SK-MEL-5 (cell line): ENCODE results near the gene PRPF19. TPM values are rescaled to one million over a fixed set of nuclear protein-coding genes. Genes with fewer than 3 reads are reported as not detected.
A peak's percentile ranks its signal among the peaks of the same experiment; 100 is the strongest.

Experiments
- DNase-seq: peaks from one replicate; pipeline ENCODE4 v3.0.0-alpha.2; 2016; ENCODE audit warnings: low read depth, low spot score
- in situ Hi-C: cut with HindIII; loops from 2 replicates; pipeline ENCODE4 v1.10.0; 2016; ENCODE audit warnings: low sequenced_read_pairs, high pct_unique_total_duplicates, low pct_unique_long_range_greater_than_20kb
- polyA plus RNA-seq, 2 experiments: library from polyadenylated mRNA; depleted of rRNA; stranded (reverse); fragments of >200 nt; gene quantifications; 2 replicates each; pipeline ENCODE4 v1.2.3, GENCODE V29; 2015
- total RNA-seq: library from RNA; depleted of rRNA; stranded (reverse); fragments of >200 nt; shearing (Covaris generic); gene quantifications from 2 replicates; pipeline ENCODE4 v1.2.3, GENCODE V29; 2014; rRNA removed

Gene PRPF19
- 42.3 and 52.7 TPM in 2 replicates for total RNA-seq
- polyA plus RNA-seq (2015; cell fraction: cytosol; rRNA removed), result 124 and 152 TPM in 2 replicates
- 31.8 and 40.3 TPM in 2 replicates for polyA plus RNA-seq (2015; cell fraction: nucleus; rRNA removed)

DNA sequence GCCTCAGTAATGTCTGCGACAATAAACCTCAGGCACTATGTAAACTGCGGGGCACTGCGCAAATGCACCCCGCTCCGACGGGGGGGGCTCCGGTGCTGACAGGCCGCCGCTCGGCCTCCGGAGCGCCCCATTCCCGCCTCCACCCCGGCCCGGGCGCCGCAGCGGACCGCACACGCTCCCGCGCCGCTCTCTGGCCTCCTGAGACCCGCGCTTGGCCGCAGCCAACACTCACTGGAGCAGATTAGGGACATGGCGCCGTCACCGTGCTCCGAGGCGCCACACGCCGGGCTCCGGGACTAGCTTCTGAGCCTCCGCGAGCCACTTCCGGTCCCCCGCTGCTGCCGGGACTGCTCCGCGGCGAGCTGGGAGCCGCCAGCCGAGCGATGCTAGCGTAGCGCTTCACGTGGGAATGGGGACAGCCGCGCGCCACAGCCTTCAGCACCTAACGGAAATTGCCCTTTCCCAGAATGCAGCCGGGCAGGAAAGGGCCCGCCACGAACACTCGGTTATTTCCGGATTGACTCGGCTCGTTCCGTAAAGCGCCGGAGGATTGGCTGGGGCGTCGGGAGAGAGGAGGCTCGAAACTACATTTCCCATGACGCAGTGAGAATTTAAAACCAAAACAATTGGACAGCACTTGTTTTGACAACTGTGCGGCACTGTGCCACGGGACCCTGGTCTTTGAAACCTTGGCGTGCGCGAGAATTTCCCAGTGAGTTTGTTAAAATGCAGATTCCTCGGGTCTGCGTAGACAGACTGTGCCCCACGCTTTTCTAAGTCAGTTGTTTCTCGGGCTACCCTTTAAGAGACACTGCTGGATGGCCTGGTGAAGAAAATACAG, at the start of gene PRPF19:
TSS of gene PRPF19 (minus strand) at position 454 of the 841 bp plus-strand sequence. CDS start at position 251, 203 bp downstream.
- peak; percentile 96 for DNase-seq
- in situ Hi-C loops, result no loop called here

DNA sequence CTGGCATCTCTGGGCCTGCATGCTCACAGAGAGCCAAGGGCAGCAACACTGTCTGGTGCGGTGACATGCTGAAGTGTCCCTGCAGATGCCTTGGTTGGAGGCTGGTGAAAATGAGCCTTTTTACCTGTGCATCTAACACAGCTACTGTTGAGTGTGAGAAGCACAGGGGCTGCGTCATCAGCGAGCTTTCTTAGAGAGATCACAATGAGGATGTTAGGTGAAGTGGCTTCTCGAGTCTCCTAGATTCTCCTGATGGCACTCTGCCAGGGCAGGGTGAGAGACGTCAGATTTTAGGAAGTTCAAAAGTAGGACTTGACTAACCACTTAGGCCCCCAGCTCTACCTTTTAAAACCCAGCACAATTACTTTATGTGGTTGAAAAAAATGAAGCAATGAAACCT, 49.2 kb upstream of the PRPF19 start:
- DNase-seq, result no peak
- in situ Hi-C loops, result no loop called here

DNA sequence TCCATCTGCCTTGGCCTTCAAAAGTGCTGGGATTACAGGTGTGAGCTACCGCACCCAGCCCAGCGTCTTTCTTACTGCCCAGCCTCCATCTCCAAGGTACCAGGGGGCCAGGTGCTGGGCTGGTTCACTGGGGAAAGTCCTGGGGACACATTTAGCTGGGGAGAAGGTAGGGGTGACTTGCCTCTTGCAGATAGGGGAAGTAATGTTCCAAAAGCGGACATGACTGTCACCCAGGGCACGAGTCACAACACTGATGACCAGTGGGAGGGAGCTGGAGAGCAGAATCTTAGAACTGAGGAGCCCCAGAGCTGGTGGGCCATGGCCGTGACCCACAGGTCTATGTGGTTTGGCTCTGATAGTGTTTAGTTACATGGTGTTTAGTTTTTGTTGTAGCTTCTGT, 48.0 kb upstream of the PRPF19 start:
- DNase-seq, result no peak
- in situ Hi-C loops, result no loop called here

DNA sequence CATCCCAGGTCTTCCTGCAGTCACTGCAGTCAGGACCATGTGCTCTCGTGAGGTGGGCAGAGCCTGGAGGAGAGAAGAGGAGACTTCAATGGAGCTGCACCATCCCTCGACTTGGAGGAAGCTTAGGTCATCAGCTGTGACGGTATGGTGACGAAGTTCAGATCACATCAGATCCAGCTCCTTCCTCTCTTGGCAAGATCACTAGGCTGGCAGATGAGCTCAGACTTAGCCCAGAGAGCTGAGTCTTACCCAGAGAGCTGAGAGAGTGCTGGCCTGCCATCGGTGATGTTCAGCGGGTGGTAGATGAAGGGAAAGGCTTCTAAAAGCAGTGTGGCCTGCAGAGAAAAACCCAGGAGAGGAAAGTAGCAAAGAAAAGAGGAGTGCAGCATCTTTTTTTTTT, 47.4 kb upstream of the PRPF19 start:
- in situ Hi-C loops, result no loop called here
- no peak for DNase-seq

DNA sequence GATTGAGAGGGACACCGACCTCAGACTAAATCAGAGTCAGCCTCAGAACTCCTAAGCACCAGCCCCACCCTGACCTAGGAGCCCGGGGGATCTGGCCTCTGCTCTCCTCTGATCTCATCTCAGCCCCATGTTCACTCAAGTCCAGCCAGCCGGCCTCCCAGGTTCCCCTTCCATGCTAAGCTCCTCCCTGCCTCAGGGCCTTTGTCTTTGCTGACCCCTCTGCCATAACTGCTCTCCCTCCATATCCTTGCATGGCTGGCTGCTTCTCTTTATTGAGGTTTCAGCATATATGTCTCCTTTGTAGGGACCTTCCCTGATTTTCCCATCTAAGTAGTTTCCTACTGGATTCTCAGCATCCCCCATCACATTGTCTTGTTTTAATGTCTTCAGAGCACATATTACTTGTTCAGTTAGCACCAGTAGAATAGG, 46.4 kb upstream of the PRPF19 start:
- in situ Hi-C loops, result no loop called here
- DNase-seq, result no peak

DNA sequence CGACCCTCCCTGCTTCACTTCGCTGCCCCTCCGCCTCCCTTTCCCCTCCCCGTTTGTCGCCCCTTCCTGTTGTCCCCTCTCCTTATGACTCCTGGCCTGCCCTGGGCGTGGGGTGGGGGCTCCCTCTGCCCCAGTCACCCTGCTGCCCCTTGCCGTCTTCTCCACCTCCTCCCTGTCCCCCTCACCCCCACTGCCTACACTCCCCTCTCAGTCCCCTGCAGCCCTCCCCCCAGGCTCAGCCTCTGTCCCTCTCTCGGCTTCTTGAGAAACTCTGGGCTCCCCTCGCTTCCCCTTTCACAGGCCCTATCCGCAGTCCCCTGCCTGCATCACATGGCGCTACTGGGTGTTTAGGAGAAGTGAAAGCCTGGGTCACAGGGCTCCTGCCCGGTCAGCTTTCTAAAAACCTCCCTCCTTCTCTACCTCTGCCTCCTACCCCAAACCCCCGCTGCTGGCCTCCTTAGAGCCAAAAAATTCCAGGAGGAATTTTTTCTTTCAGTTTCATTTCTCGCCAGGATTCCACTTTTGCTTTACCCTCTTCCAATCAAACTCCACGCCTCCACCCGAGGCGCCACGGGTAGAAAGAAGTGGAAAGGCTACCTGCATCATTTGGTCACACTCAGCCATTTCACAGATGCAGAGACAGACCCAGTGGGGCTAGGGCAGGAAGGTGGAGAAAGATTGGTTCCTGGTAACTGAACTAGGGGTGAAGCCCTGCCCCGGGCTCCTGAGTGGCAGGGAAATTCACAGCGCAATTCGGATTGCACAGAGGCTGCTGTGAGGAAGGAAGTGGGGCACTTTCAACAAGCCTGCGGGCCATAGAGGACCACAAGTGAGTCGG, 45.7 kb upstream of the PRPF19 start, which contains the start of gene SLC15A3:
TSS of gene SLC15A3 (minus strand) at position 273 of the 838 bp plus-strand sequence. CDS start 625 bp downstream, outside the sequence.
- in situ Hi-C loops, result no loop called here
- DNase-seq, result no peak

DNA sequence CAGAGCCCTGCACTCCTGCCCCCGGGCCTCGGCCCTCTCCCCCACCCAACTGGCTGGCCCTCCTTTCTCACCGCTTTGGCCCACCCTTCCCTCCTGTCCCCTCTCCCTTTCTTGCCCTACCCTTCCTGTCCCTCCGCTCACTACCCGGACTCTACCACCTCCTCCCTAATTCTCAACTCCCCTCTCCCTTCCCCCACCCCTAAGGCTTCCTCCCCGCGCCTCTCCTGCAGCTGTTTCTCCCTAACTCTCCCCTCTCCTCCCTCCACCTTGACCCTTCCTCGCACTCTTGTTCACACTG, 45.2 kb upstream of the PRPF19 start:
- in situ Hi-C loops, result no loop called here
- no peak for DNase-seq

DNA sequence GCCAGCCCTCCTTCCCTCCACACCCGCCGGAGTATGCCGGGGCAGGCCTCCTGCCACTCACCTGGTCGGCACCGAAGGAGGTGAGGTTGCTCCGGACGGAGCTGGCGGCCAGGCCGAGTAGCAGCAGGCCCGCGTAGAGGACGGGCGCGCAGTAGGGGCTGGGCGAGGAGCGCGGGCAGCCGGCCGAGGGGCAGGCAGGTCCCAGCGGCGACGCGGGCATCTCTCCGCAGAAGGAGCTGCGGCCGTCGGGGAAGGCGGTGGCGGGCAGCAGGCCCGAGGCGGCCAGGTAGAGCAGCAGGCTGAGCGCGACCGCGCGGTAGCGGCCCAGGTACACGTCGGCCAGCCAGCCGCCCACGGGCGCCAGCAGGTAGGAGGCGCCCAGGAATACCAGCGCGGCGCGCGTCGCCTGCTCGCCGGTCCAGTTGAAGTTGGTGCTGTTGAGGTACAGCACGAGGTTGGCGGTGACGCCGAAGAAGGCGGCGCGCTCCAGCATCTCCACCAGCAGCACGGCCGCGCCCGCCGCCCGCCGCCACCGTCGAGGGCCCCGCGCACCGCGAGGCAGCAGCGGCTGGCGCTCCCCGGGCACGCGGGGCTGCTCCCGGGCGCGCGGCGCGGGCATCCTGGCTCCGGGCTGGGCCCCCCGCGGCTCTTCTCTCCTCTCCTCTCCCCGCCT, 44.7 kb upstream of the PRPF19 start:
- in situ Hi-C loops, result no loop called here
- DNase-seq, result no peak

DNA sequence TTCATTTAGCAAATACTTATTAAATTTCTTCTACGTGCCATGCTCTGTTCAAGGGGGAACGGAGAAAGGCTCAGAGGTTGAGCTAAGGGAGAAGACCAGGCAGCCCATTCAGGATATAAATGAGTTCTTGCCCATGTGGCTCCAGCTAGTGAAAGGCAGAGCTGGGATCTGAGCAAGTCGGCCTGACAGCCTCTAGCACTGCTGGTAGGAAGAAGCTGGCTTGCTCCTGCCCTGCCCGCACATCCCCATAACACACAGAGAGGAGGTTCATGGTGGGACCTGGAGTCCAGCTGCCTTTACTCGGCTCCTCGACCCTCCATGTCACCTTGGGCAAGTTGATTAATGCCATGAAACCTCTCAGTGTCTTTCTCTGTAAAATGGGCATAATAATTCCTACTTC, 43.6 kb upstream of the PRPF19 start:
- in situ Hi-C loops, result no loop called here
- no peak for DNase-seq

DNA sequence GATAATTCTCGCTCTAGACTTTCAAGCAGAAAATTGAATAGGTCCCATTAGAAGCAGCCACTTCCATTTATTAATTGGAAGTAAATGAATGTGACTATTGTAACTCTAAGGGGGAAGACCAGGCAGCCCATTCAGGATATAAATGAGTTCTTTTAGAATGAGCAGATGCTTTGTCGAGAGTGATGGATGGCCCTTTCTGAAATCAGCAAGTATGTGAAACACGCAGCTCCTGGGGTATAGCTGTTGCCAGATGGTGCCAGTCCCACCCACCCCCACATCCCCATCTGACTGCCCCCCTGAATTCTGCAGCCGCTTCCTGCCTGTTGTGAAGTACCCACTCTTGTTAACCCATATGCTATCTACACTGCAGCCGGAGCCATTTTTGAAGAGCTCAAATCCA, 41.9 kb upstream of the PRPF19 start:
- in situ Hi-C loops, result no loop called here
- peak; percentile 58 for DNase-seq

DNA sequence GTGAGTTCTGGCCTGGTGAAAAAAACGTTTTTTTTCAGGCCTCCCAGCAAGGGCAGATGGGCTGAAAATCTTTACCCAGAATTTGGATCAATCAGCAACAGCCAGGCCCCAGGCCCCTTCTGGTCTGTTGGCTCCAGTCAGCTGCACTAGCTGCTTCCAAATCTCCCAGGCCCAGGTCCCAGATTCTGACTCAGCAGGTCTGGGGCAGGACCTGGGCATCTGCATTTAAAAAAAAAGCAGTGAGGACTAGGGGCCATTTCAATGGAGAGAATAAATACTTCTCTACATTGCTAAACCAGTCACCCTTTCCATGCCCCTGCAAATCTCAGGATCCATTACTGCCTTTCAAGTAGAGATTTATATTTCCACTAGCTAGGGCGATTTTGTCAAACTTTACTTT, 41.3 kb upstream of the PRPF19 start:
- in situ Hi-C loops, result no loop called here
- no peak for DNase-seq

DNA sequence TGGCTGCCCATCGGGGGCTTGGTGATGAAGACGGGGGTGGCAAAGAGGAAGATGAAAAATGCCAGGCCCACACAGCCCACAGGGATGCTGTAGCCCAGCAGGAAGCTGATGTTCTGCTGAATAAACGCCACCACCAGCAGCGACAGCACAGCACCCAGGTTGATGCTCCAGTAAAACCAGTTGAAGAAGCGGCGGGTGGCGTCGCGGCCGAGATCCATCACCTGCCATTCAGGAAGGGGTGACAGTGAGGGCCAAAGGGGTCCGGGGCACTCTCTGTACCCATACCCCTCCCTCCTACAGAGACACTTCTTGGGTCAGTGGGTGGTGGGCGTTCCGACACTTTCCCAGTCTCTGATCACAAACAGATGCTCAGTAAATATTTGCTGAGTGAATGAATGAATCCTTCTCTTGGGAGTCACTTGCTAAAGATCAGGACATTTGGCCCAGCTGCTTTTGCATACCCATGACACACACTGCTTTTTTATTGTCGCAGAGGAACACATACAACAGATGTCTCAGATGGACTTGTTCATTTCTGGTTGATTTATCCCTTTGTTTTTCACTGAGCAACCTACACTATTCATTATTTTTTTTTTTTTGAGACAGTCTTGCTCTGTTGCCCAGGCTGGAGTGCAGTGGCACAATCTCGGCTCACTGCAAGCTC, 40.3 kb upstream of the PRPF19 start:
- in situ Hi-C loops, result no loop called here
- no peak for DNase-seq

DNA sequence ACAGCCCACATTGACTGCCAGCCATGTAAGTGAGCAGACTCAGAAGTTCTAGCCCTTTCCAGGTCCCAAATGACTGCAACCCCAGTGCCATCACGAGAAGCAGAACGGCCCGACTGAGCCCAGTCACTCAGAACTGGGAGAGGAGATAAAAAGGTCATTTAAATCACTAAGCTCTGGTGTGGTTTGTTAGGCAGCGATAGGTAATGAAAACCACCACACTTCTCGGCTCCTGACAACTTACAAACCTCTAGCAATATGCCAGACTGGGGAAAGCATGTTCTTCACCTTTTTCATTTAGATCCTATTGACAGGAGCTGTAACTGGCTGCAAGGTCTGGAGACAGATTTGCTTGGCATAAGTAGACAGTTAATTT, 38.9 kb upstream of the PRPF19 start:
- in situ Hi-C loops, result no loop called here
- DNase-seq, result no peak

DNA sequence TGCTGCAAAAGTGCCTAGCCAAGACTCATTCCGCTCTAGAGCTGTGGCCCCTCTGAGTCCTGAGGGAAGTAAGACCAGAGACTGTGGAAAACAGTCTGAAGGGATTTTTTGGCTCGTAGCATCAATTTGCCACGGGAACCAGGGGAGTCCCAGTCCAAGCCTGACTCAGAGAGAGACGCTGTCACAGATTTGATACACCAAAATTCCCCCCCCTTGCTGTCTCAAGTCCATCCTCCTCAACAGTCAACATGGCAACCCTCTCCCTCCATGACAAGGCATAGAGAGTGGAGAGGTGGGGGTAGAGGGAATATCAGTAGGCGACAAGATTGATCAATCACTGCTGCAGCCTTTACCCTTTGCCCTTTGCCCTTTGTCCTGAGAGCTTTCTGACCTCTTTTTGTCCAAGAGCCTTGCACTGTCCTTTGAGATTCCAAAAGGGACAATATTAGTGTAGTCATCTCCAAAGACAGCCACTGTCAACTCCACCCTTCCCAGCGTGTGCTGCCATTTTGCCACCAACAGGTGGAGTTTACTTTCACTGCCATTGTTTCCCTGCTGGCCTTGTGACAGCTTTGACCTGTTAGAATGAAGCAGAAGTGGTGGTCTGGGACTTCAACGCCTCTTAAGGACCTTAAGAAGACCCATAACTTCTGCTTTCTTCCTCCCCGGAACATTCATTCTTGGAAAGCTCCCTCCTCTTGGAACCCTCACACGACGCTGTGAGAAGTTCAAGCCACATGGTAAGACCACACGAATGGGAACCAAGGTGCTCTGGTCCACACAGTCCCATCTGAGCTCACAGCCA, 38.3 kb upstream of the PRPF19 start:
- in situ Hi-C loops, result no loop called here
- DNase-seq, result no peak

DNA sequence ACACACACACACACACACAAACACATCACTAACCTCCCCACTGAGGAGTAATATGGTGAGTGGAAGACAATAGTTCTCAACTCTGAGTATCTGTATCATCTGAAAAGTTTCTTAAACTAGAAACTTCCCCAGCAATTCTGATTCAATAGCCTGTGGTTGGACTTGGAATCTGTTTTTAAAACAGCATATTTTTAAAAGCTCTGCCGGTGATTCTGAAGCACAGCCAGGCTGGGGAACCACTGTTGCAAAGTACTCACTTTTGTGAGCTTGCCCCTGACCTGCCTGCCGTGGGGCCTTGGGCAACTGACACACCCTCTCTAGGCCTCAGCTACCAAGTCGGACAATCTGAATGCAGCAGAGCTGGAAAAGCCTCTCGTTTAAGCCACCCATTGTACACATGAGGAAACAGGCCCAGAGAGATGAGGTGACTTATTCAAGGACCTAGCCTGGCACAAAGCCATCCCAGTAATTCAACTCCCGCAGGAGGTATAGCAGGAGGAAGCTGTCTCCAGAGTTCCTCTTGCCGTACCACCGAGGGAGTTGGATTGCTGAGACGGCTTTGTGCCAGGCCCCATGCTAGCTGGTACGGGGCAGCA, 36.7 kb upstream of the PRPF19 start:
- no peak for DNase-seq
- in situ Hi-C loops, result no loop called here

DNA sequence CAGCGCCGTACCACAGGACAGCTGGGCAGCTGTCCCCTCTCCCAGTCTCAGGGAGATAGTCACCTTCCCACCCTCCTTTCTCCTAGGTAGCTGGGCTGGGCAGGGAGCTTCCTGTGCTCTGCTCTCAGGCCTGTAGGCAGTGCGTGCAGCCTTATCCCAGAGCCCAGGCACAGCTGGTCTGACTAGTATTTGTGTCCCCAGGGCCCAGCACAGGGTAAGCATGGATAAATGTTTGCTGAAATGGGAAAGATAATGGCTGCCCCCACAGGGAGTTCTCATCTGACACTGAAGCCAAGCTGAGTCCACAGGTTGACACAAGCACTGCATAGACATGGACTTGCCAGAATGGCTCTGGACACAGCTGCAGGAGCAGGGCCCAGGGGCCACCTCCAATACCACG, 35.8 kb upstream of the PRPF19 start:
- DNase-seq, result no peak
- in situ Hi-C loops, result no loop called here
